Measurements from ENCODE around the gene CCDC43.

- no peak for TF ChIP-seq CSDC2 (CRISPR knock-in tag; IDR thresholded peaks at IDR 0.05)
- TF ChIP-seq ZNF8 (CRISPR knock-in tag; IDR thresholded peaks at IDR 0.05), result no peak
- TF ChIP-seq GLIS3 (CRISPR knock-in tag; IDR thresholded peaks at IDR 0.05), result no peak
- TF ChIP-seq PATZ1 (CRISPR knock-in tag; IDR thresholded peaks at IDR 0.05; ENCODE audit: borderline replicate concordance), result no peak
- no peak for TF ChIP-seq ESRRG (CRISPR knock-in tag; IDR thresholded peaks at IDR 0.05)
- TF ChIP-seq PPARA (CRISPR knock-in tag; IDR thresholded peaks at IDR 0.05; ENCODE audit: borderline replicate concordance), result no peak
- TF ChIP-seq ZFP30 (CRISPR knock-in tag; IDR thresholded peaks at IDR 0.05), result no peak
- no peak for TF ChIP-seq POU6F1 (CRISPR knock-in tag; IDR thresholded peaks at IDR 0.05; ENCODE audit: borderline replicate concordance, low read depth)
- no peak for TF ChIP-seq ZFP3 (CRISPR knock-in tag; IDR thresholded peaks at IDR 0.05)
- TF ChIP-seq CREB5 (CRISPR knock-in tag; IDR thresholded peaks at IDR 0.05; ENCODE audit: low read depth), result no peak
- TF ChIP-seq TOX (CRISPR knock-in tag; IDR thresholded peaks at IDR 0.05; ENCODE audit: borderline replicate concordance), result no peak
- no peak for TF ChIP-seq RARB (CRISPR knock-in tag; IDR thresholded peaks at IDR 0.05)
- TF ChIP-seq ZNF565 (CRISPR knock-in tag; conservative IDR thresholded peaks at IDR 0.05; ENCODE audit: low read depth), result no peak
Observed at GRCh38 chr17:44655983-44656710, 33.4 kb downstream of the CCDC43 start, which contains the start of gene MEIOC.
